NOMO-1 (cell line): Measurements from ENCODE around the gene UGT1A1.

Experiments
- DNase-seq, 2 experiments: peaks; one replicate each; lab custom pipeline; 2025; ENCODE audit not compliant: unreplicated experiment in 2 of 2; lab: John Stamatoyannopoulos, UW

UGT1A1 gene

DNA sequence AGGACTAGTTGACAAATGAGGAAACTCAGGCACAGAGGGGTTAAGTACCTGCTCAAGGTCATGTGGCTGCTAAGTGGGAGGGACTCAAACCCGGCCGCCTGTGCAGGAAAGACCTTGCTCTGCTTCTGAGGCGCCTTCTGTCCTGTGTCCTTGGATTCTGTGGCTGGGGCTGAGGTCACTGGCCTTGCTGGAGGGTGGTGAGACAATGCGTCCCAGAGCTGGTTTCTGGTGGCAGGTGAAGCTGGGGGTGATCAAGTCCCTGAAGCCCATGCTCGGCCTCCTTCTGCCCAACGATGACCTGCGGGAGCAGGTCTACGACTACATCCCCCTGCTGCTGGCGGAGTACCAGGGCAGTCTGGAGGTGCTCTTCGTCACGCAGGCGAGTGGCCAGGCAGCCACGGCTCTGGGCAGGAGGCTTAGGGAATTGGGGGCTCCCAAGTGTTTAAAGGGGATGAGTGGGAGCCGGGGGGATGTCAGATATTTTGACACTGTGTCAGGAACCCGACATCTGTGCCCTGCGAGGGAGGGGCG lies 34.1 kb downstream of the UGT1A1 start:
- DNase-seq: no peak

DNA sequence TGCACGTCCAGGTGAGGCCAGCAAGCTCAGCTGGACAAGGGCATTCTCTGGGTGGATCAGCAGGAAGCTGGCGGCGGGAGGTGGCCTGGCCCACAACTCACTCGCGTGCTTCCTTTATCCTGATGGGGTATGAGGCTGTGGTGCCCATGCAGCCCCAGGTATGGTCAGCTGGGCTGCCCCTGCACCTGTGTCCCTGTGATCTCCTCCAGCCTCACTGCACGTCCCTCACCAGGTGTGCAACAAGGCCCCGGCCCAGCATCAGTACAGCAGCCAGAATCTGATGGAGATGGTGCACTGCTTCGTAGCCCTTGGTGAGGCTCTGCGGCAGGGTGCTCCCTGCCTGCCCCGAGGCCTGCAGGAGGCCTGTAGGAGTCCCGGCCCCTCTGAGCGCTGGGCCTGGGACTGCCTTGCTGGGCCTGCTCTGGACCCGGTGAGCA lies 35.7 kb downstream of the UGT1A1 start:
- no peak for DNase-seq

DNA sequence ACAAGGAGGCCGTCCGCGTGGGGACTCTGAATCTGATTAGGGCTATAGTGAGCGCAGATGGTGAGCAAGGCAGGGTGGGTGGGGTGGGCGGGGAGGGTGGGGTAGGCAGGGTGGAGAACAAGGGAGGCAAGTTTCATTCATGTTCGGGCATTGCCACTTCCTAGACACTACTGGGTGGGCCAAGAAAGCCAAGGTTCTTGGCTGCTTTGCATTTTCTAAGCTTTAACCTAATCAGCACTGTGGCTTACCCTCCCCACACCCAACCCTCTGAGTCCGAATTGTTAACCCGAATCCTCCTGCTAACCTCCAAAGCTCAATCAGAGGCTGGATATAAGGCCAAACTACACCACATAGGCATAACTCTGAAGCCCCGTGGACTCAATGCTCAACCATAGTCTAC lies 36.2 kb downstream of the UGT1A1 start:
- no peak for DNase-seq

DNA sequence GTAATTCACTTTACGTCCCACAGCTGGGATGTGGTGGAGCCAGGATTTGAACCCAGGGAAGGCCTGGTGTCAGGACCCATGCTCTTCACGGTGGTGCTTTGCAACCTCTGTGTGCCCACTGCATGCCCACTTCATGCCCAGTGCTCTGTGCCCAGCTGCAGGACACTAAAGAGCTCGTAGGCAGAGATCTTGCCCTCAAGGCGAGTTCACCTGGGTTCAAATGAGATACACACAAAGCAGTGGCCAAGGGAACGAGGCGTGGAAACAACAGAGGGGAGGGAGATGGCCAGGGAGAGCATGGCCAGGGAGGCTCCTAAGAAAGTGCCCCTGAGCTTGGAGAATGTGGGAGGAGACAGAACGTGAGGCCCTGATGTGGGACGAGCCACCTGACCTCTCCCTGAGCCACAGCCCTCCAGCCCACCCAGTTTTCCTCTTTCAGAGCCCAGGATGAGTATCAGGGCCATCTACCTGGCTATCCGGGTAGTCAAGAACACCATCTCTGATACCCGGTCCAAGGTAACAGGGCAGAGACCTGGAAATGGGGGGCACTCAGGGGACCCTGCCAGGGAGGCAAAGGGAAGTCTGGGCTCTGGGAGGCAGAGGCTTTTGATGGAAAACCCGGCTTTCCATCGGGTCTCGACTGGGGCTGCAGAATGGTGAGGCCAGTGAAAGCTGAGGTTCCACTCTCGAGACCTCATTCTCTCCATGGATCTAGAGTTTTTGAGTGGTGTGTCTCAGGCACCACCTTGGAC lies 38.4 kb downstream of the UGT1A1 start:
- DNase-seq: no peak

DNA sequence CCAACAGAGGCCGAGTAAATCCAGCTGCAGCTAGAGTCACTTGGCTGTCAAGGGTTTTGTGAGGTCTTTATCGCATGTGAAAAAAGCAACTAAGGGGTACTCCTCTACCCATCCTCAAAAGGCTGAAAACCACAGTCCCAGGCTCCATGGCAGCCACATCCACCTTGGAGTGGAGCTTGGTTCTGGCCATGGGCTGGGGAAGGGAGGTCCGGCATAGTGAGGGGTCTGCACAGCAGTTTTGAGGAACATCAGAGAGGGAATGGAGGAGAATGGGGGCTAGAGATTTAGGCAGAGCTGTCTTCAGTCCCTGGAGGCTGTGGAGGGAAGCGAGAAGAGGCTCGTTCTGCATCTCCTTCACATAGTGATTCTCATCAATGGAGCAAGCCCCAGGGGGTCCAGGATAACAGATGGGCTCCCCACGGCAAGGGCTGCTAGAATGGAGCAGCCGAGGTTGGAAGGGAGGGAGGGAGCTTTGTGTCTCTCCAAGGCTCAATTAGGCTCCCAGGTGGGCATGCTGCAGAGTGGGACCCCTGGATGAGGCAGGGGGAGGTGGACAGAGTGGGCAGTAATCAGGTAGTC lies 39.1 kb downstream of the UGT1A1 start:
- no peak for DNase-seq

DNA sequence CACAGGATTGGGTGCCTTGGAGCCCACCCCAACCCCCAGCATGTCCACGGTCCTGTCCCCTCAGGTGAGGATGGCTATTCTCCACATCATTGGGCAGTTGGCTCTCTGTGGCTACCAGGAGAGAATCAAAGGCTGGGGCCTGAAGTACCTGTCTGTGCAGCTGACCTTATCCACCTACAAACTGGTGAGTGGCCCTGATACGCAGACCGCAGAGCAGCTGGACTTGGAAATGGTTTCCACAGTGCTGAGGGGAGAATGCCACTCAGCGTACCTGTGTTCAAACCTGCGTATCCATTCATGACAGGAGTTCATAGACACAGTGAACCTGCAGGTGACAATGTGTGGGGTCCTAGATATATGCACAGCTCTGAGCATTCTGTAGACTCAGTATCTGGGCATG lies 39.6 kb downstream of the UGT1A1 start:
- no peak for DNase-seq

DNA sequence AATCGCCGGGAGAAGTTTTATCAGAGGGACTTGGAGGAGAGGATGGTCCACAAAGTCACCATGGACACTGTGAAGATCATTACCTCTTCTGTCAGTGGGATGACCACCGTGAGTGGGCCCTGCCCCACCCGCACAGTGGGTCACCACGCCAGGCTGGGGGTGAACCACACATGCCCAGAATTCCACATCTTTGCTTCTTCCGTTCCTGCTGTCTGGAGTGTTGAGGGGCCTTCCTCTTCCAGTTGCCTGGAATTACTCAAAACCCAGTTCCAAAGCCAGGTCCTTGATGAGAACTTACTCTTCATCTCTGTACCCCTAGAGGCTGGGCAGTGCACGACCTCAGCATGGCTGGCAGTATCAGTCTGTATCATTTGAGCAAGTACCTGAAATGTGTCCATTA lies 40.1 kb downstream of the UGT1A1 start:
- DNase-seq: no peak

DNA sequence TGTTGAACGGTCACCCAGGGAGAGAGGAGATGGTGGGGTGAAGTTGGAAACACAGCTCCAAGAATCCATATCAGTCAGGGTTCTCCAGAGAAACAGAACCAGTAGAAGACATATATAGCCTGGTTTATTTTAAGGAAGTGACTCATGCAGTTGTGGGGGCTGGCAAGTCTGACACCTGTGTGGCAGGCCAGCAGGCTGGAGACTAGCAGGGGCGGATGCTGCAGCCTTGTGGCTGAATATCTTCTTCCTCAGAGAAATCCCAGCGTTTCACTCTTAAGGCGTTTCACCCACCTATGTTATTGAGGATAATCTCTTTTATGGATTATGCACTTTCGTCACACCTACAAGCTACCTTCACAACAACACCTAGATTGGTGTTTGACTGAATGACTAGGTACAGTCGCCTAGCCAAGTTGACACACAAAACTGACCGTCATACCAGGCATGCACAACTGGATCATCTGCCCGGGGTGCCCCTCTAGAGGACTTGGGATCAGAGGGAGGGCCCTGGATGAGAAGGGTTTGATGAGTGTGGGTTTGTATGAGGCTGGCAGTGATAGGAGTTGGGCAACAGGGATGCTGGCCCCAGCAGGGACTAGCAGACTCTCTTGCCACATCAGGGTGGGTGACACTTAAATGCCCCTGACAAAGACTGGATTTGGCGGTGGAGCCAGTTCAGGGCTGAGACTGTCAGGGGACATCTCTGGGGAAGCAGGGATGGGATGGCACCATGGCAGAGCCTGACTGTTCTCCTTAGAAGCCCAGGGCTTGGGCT lies 41.5 kb downstream of the UGT1A1 start:
- no peak for DNase-seq

DNA sequence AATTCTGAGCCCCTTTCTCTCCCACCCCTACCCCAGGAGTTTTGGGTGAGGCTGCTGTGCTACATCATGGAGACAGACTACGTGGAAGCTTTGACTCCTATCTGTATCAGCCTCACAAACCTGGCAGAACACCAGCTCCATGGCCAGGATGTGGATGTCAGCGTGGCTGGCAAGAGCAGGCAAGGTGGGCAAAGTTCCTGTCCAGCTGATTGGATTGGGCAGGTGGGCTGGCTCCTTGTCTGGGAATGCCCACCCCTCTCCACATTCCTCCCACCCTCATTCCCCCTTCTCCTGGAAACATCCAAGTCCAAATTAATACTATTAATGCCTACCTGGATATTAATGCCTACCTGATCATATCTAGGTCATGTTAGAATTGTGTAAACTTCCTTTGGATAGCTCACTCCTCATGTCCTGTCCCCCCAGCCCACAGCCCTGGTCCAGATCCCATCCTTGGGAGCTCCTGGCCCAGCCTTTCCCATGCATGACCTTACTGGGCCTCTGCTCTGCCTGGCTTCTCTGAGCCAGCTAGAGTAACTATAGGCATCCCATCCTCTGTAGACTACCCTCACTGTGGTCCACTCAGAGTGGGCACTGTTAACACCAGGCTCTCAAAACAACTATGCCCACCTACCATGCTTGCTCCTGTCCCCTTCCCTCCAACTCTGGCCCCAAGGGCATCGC lies 42.2 kb downstream of the UGT1A1 start:
- DNase-seq: no peak

DNA sequence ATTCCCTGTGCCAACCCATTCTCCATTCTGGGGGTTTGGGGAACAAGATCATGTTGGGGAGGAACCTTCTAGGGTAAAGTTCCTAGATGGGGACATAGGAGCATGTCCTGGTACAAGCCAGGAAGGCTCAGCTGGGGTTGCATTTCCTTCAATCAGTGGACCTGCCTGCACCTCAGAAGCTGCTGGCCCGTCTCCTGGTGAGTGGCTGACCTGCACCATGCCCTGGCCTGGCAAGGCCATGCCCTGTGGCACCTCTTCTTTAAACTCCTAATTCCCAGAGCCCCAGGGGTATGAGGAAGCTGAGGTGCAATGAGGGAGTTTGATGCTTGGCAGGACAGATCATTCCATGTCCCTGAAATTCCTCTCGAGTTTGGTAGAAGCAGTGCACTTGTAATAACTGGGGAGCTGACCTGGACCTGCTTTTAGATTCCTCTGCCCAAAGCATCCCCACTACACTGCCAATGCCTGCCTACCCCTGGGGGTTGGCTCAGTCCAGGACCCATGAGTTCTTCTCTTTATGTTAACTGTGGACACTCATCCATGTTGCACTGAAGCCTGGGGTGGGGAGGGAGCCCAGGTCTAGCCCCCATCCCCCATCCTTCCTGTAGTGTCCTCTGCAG lies 43.3 kb downstream of the UGT1A1 start:
- no peak for DNase-seq

DNA sequence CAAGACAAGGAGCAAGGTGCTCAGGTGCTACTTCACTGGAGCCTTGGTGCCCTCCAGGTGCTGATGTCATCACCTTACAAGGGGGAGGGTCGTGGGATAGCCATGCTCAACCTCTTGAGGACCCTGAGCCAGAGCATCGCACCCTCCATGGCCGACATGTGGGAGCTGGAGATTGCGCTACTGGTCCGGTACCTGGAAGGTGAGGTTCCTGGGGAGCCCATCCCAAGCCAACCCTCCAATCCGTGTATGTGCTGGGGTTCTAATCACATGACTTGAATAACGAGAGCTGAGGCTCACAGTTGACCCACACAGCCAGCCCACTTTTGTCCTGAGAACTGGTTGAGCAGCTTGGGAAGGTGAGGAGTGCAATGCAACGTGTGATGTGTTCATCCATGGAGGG lies 43.9 kb downstream of the UGT1A1 start:
- no peak for DNase-seq

DNA sequence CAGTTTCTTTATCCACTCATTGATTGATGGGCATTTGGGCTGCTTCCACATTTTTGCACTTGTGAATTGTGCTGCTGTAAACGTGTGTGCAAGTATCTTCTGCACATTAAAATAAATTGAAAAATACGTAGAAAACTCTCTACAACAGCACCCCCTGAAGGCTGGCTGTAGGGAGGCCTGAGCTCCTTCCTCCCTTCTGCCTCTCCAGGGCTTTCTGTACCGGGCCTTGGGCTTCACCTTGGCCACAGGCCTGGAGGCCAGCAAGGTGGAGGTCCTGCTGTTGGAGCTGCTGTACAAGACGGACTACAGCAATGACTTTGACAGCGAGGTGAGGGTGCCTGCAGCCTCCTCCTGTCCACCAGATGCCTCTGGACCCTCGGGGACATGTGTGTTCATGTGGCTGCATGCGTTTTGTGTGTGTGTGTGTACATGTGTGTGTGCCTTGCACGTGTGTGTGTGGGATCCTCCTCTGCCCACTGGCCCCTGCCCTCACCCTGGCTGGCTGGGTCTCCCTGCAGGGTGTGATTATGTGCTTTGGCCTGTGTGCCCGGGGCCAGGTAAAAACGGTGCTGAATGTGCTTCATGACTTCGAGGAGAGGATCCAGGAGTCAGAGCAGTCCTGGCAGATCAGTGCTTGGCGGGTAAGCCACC lies 47.3 kb downstream of the UGT1A1 start:
- DNase-seq: no peak

DNA sequence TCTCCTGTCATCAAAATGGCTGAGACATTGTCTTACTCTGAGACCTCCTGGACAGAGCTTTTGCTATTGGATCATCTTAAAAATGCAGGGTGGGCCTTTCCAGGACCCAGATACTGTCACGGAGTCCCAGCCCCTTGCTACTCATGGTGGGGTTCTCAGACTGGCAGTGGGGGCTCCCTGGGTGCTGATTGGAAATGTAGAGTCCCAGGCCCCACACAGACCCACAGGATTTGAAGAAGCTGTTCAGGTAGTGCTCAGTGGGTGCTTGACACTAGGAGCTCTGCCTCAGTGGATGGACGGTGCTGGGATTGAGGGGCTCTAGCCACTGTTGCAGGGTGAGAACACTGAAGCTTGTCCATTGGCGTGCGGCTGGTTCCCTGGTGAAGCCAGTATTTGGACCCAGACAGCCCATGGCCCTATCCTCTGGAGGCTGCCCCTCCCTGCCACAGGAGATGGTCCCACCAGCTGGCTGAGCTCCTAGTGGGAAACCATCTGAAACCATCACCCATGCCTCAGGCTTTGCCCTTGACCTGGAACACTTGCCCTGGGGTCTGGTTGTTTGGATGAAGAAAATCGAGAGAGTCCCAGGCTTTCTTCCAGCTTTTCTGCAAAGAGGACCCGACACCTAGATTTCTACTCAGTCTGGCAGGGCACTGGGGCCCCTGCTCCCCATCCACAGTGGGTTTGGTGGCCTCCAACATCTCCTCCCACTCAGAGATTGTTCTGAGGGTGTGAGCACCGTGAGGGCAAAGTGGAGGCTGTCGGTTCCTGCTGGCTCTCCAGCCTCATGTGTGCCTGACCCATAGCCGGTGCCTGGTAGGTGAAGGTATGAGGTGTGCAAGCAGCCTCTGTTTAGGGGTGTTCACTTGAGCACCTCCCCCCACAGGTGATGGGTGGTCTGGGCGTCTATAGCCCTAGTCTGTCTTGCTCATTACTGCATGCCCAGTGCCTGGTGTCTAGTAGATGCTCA lies 48.2 kb downstream of the UGT1A1 start:
- DNase-seq: no peak

DNA sequence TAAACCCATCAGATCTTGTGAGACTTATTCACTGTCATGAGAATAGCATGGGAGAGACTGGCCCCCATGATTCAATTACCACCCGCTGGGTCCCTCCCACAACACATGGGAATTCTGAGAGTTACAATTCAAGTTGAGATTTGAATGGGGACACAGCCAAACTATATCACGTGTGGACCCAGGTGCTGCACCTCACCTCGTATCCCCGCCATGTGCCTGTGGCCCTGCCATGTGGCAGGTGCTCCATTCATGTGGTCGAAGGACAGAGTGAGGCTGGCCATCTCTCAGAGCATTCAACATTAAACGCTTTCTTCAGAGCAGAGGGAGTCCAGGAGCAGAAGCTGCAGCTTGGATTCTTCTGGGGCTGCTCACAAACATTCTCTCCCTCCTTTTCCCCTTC lies 50.3 kb downstream of the UGT1A1 start:
- no peak for DNase-seq

DNA sequence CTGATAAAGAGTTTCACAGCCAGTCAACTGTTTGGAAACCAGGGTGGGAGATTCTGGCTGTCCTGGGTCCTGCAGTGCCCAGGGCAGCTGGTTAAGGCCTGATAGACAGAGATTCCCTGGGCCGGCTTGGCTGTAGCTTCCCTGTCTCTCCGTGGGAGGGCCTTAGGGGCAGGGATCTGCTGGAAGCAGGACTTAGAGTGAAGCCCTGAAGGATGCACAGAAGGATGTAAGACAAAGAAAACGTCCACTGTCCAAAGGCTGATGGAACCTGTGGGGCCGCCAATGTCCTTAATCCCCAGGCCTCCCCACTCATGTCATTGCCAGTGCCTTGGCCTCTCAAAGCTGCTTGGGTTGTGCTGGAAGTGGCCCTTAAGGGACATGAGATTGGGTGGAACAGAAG lies 51.0 kb downstream of the UGT1A1 start:
- DNase-seq: no peak

DNA sequence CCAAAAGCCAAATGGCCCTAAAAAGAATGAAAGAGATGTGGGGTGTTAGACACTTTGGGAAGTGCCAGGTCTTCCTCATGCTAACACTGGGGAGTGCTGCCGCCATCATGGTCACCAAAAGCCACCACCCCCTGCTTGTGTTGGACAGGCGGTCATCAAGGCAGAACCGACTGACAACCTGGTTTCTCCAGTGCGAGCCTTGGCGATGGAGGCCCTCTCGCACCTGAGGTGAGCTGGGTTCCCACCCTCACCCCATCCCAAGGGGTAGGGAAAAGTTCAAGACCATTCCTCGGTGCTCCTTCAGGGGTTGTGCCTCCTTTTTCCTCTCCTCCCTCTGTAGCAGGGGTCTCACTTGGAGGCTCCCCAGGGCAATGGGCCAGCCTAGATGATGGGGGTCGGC lies 51.7 kb downstream of the UGT1A1 start:
- DNase-seq: no peak

DNA sequence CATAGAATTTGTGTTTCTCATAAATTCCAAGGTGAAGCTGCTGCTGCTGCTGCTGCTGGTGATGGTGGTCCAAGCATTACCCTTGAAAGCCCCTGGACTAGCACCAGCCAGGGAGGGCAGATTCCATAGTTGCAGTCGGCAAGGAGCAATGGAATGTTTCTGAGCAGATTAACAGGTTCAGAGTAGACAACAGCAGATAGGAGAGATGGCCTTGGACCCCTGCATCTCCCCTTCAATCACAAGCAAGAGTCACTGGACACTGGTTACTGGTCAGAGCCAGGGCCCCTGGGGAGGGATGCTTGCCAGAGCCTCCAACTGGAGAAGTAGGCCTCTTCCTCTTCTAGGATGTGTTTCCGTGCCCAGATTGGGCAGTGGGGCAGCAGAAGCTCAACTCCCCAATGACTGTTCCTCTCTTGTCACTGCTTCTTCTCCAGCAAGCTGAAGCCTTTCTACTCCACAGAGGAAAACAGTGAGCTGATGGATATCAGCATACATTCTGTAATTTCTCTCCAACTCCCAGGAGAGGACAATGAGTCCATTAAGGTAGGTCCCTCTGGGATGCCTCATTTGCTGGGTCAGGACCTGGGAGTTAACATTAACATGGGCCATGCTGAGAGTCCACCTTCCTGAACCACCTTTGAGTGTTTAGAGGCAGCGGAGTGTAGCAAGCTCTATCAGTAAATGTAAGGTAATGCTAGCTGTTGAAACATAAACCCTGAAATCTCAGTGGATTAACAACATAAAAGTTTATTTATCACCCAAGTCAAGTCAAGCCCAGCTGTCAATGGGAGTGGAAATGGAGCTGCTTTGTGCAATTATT lies 53.4 kb downstream of the UGT1A1 start:
- DNase-seq: no peak
